Astrocyte of the cerebellum (primary cell): Measurements from ENCODE around the gene DNAJC6.

Experiments
- DNase-seq: peaks from one replicate; pipeline ENCODE4 v3.0.0-alpha.2; 2011; ENCODE audit warnings: low read depth
- H3K4me3 ChIP-seq: 2 replicates; pipeline ENCODE4 v1.5.1; 2011; ENCODE audit warnings: mild to moderate bottlenecking, low read depth, low read length, moderate library complexity
- in situ Hi-C: cut with HindIII; loops from 2 replicates; pipeline ENCODE4 v1.10.0; 2017; ENCODE audit warnings: low sequenced_read_pairs
- TF ChIP-seq, protein P1 (sequence below): IDR thresholded peaks from 2 replicates; pipeline ENCODE4 v1.5.1; 2012; ENCODE audit warnings: low read length, low read depth, moderate library complexity, mild to moderate bottlenecking; ENCODE audit errors: missing control alignments

The DNAJC6 gene

DNA sequence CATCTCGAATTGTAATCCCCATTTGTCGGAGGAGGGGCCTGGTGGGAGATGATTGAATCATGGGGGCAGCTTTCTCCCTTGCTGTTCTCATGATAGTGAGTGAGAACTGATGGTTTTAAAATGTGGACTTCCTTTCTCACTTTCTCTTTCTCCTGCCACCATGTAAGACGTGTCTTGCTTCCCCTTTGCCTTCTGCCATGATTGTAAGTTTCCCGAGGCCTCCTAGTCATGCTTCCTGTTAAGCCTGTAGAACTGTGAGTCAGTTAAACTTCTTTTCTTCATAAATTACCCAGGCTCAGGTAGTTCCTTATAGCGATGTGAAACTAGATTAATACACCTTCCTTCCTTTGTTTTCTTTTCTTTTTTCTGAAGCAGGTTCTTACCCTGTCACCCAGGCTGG lies 13.9 kb downstream of the DNAJC6 start:
- TF ChIP-seq, protein P1, sequence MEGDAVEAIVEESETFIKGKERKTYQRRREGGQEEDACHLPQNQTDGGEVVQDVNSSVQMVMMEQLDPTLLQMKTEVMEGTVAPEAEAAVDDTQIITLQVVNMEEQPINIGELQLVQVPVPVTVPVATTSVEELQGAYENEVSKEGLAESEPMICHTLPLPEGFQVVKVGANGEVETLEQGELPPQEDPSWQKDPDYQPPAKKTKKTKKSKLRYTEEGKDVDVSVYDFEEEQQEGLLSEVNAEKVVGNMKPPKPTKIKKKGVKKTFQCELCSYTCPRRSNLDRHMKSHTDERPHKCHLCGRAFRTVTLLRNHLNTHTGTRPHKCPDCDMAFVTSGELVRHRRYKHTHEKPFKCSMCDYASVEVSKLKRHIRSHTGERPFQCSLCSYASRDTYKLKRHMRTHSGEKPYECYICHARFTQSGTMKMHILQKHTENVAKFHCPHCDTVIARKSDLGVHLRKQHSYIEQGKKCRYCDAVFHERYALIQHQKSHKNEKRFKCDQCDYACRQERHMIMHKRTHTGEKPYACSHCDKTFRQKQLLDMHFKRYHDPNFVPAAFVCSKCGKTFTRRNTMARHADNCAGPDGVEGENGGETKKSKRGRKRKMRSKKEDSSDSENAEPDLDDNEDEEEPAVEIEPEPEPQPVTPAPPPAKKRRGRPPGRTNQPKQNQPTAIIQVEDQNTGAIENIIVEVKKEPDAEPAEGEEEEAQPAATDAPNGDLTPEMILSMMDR, result no peak
- DNase-seq, result no peak
- H3K4me3 ChIP-seq, result no peak overlapping the region
- in situ Hi-C loops, result no loop called here

DNA sequence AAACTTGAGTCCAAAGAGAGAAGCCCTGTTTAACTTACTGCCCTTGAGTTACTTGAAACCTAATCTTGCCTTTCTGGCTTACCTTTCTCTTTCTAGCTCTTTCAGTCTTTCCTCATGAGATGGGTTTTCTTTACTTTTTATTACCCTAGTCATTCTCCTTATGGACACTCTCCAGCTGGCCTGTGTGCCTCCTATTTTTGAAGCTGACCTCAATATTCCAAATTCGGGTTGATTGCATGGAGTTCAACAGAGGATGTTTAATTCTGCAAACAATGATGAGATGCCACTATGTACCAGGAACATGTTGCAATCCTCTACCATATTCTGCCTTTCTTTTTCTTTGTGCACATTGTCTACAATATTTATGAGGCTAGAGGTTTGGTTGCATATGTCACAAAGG lies 20.7 kb downstream of the DNAJC6 start:
- in situ Hi-C loops, result no loop called here
- TF ChIP-seq, protein P1, result no peak
- DNase-seq, result no peak
- H3K4me3 ChIP-seq, result no peak overlapping the region

DNA sequence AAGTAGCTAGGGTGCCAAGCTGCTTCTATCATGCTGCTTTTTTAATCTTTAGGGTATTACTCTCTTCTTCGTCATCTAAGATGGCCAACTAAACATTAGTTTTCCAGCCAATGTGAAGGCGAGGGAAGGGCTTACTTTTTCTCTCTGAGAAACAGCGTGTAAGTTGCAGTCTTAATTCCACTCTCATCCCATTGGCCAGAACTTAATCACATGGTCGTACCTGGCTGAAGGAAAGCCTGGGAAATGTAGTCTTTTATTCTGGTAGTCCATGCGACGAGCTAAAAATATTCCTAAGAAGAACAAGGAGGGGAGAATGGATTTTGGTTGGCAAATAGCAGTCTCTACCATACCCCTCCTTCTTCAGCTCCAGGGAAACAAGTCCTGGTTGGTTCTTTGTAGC lies 21.5 kb downstream of the DNAJC6 start:
- no peak overlapping the region for H3K4me3 ChIP-seq
- in situ Hi-C loops, result no loop called here
- TF ChIP-seq, protein P1, result no peak
- no peak for DNase-seq

DNA sequence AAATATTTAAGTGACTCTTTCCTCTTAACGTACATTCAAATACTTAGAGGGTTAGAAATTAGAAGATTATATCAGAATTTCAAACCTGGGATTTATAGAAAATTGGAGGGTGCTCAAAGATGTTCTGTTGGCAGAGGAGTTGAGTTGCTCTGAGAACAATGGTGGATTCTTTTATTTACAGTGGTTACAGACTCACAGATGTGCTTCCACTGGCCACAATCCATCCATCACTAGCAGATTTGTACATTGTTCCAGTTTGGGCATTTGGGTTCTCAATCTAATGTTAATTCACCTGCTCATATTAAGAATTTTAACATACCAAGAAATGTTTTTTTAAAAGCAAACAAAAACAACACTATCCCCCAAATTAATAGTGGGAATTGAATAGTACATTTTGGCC lies 23.5 kb downstream of the DNAJC6 start:
- TF ChIP-seq, protein P1, result no peak
- in situ Hi-C loops, result no loop called here
- no peak overlapping the region for H3K4me3 ChIP-seq
- no peak for DNase-seq

DNA sequence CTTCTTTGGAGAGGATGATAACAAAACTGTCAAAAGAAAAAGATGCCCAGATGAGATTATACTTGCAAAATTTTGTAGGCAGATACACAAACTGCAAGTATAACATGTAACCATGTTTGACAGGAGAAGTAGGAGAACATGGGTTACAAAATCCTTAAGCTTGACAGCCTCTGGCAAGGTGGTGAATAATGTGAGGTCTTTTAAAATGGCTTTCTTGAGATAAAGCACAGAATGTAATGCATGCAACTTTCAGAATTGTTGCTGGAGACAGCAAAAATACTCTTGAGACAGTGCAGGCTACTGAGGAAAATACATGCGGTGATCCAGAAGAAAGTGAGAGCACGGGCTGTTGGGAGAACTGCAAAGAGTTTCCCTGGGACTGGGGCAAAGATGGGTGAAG lies 24.7 kb downstream of the DNAJC6 start:
- TF ChIP-seq, protein P1, result no peak
- no peak for DNase-seq
- in situ Hi-C loops, result no loop called here
- no peak overlapping the region for H3K4me3 ChIP-seq

DNA sequence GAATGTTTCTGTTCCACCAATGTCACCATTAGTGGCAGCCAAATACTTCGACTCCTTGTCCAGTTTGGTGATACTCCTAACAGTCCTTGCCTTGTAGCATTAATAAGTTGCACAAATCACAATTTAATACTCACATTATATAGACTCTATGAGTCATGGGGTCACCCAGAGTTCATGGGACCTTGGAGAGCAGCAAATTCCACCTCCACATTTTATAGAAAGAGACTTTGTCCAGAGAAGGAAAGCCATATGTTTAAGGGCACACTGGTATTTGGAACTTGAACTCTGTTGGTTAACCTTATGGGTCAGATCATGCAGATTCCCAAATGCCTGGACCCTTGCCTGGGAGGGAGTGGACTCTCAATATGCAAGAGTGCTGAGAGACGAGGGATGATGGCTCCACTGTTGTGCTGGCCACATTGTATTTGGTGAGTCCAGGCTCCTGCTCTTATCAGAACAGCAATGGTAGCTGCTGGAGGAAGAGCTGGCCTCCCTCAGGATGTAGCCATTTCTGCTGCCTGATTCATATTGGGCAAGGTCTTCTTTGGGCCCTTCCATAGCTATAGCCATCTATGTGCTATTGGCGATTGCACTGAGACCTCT lies 30.6 kb downstream of the DNAJC6 start:
- H3K4me3 ChIP-seq, result no peak overlapping the region
- peak; percentile 11 for DNase-seq
- in situ Hi-C loops, result no loop called here
- TF ChIP-seq, protein P1, result no peak
